Testis (tissue), 2 donors: Measurements from ENCODE around the gene ST8SIA1.

Source experiments
- POLR2A ChIP-seq: fragments of 450-650 bp; IDR thresholded peaks from one replicate; pipeline ENCODE4 v1.6.1; 2017; ENCODE audit warnings: antibody characterized with exemption, mild to moderate bottlenecking, moderate library complexity
- TF ChIP-seq, protein P1 (sequence below), 3 experiments: fragments of 450-650 bp in 2 of 3; fragments of 200-600 bp in 1 of 3; sonication (generic) in 1 of 3; IDR thresholded peaks; one replicate each; pipeline ENCODE4 v1.5.1; 2016 to 2019; ENCODE audit warnings: antibody characterized with exemption in 3 of 3, mild to moderate bottlenecking in 2 of 3, moderate library complexity in 1 of 3

DNA sequence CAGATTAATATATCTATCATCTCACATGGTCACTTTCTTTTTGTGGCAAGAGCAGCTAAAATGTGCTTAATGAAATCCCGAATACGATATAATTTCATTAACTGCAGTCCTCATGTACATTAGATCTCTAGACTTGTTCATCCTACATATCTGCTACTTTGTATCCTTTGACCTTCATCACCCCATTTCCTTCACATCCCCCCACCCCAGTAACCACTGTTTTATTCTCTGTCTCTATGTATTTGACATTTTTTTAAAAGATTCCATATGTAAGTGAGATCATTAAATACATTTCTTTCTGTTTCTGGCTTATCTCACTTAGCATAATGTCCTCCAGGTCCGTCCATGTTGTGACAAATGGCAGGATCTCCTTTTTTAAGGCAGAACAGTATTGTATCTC, 23.0 kb upstream of the ST8SIA1 start:
- TF ChIP-seq, protein P1, sequence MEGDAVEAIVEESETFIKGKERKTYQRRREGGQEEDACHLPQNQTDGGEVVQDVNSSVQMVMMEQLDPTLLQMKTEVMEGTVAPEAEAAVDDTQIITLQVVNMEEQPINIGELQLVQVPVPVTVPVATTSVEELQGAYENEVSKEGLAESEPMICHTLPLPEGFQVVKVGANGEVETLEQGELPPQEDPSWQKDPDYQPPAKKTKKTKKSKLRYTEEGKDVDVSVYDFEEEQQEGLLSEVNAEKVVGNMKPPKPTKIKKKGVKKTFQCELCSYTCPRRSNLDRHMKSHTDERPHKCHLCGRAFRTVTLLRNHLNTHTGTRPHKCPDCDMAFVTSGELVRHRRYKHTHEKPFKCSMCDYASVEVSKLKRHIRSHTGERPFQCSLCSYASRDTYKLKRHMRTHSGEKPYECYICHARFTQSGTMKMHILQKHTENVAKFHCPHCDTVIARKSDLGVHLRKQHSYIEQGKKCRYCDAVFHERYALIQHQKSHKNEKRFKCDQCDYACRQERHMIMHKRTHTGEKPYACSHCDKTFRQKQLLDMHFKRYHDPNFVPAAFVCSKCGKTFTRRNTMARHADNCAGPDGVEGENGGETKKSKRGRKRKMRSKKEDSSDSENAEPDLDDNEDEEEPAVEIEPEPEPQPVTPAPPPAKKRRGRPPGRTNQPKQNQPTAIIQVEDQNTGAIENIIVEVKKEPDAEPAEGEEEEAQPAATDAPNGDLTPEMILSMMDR (IDR thresholded peaks at IDR 0.05): no peak
- TF ChIP-seq POLR2A: no peak
